ENCODE results near the gene ITGB7.

Gene ITGB7

GRCh38 chr12:53207042-53207441 is at the start of gene ITGB7:
TSS of gene ITGB7 (minus strand) at chr12:53207251. CDS start at chr12:53200443, 6,808 bp downstream.
- no peak for DNase-seq

- DNase-seq: no peak
These were observed 48.9 kb upstream of the ITGB7 start for GRCh38 chr12:53255996-53256395.

GRCh38 chr12:53254816-53255545 is 47.9 kb upstream of the ITGB7 start:
- no peak for DNase-seq

GRCh38 chr12:53253298-53253697 is 46.2 kb upstream of the ITGB7 start:
- DNase-seq: no peak

- no peak for DNase-seq
These were observed 45.4 kb upstream of the ITGB7 start for GRCh38 chr12:53252349-53252916.

- DNase-seq: peak; percentile 43 to 93 (median 81)
These were observed 44.7 kb upstream of the ITGB7 start for GRCh38 chr12:53251477-53252348.

GRCh38 chr12:53245286-53245685 is 38.2 kb upstream of the ITGB7 start:
- no peak for DNase-seq

- DNase-seq: no peak
These were observed 37.3 kb upstream of the ITGB7 start for GRCh38 chr12:53244337-53244736.

GRCh38 chr12:53241623-53242412 is 34.8 kb upstream of the ITGB7 start:
- no peak for DNase-seq

GRCh38 chr12:53239643-53240258 is 32.7 kb upstream of the ITGB7 start:
- DNase-seq: no peak

- no peak for DNase-seq
These were observed 29.5 kb upstream of the ITGB7 start for GRCh38 chr12:53236443-53237111.

GRCh38 chr12:53235742-53236442 is 28.8 kb upstream of the ITGB7 start:
- DNase-seq: no peak

- peak in 1 of 14 donors; percentile 11 for DNase-seq
These were observed 28.1 kb upstream of the ITGB7 start for GRCh38 chr12:53235164-53235563.

GRCh38 chr12:53234271-53234914 is 27.3 kb upstream of the ITGB7 start:
- peak in 2 of 14 donors; percentile 23 to 25 for DNase-seq

GRCh38 chr12:53233671-53234121 is 26.6 kb upstream of the ITGB7 start:
- DNase-seq: peak in 1 of 14 donors; percentile 25

- DNase-seq: peak in 8 of 14 donors; percentile 20 to 67 (median 44)
These were observed 25.8 kb upstream of the ITGB7 start for GRCh38 chr12:53232646-53233461.

GRCh38 chr12:53231921-53232645 is 25.0 kb upstream of the ITGB7 start, which contains the start of gene RARG:
TSS of gene RARG (minus strand) at chr12:53232209. CDS start at chr12:53227545, 4,664 bp downstream.
- peak in 11 of 14 donors; percentile 25 to 75 (median 57) for DNase-seq

- DNase-seq: peak in 2 of 14 donors; percentile 17 to 37
These were observed 24.5 kb upstream of the ITGB7 start for GRCh38 chr12:53231671-53231920.

Data from C1 segment of cervical spinal cord (tissue), 14 donors.